ENCODE results near the gene DYNAP. TPM values are rescaled to one million over a fixed set of nuclear protein-coding genes. Genes with fewer than 3 reads are reported as not detected.

Gene DYNAP
- total RNA-seq, 2 donors from 2014 or later: not detected

GRCh38 chr18:54585743-54586142 is 5.3 kb upstream of the DYNAP start:
- Histone ChIP-seq H3K9me3 (no peaks in the 10 kb centered on the region), H3K27ac (no peak overlapping the region), H3K36me3 (no peaks in the 10 kb centered on the region), H3K4me1 (replicated peaks) (no peaks in the 10 kb centered on the region), H3K27me3 (replicated peaks; ENCODE audit: insufficient read depth) (no peaks in the 10 kb centered on the region), H3K4me3 (no peak overlapping the region)
- no peak for DNase-seq (ENCODE audit: low spot score)
- 85% methylated on average over 6 of the region's 6 CpGs for whole genome bisulfite sequencing
- intact Hi-C loops (cut with DNase I): no loop called here
- TF ChIP-seq POLR2A (IDR thresholded peaks at IDR 0.05) (no peak), POLR2AphosphoS5 (IDR thresholded peaks at IDR 0.05) (no peak), CTCF (IDR thresholded peaks at IDR 0.05) (no peak)

- intact Hi-C loops (cut with DNase I): no loop called here
These were observed 13.2 kb downstream of the DYNAP start for GRCh38 chr18:54604211-54604610.

GRCh38 chr18:54606835-54607212 is 15.8 kb downstream of the DYNAP start:
- H3K4me3 ChIP-seq: no peak overlapping the region

More at GRCh38 chr18:54604211-54604610, 13.2 kb downstream of the DYNAP start:
- H3K4me3 ChIP-seq: no peak overlapping the region
- no peak for TF ChIP-seq POLR2AphosphoS5 (IDR thresholded peaks at IDR 0.05)
- TF ChIP-seq CTCF (IDR thresholded peaks at IDR 0.05): no peak
- no peak for TF ChIP-seq POLR2A (IDR thresholded peaks at IDR 0.05)
- WGBS: 93% methylated on average over 6 of the region's 6 CpGs
- H3K27ac ChIP-seq: no peak overlapping the region
- no peaks in the 10 kb centered on the region for H3K27me3 ChIP-seq (replicated peaks; ENCODE audit: insufficient read depth)
- H3K36me3 ChIP-seq: no peaks in the 10 kb centered on the region
- no peak for DNase-seq (ENCODE audit: low spot score)
- H3K4me1 ChIP-seq (replicated peaks): no peaks in the 10 kb centered on the region
- H3K9me3 ChIP-seq: no peaks in the 10 kb centered on the region

GRCh38 chr18:54607213-54608027 is 16.4 kb downstream of the DYNAP start:
- peak overlapping the region; percentile 16 to 23 for H3K4me3 ChIP-seq
- TF ChIP-seq CTCF (IDR thresholded peaks at IDR 0.05) (no peak), POLR2A (IDR thresholded peaks at IDR 0.05) (no peak), POLR2AphosphoS5 (IDR thresholded peaks at IDR 0.05) (peak; percentile 79)
- H3K27ac ChIP-seq: peak overlapping the region; percentile 71 to 73
- no peaks in the 10 kb centered on the region for H3K4me1 ChIP-seq (replicated peaks)
- 46% methylated on average over 11 of the region's 11 CpGs for WGBS
- intact Hi-C loops (cut with DNase I): no loop called here
- H3K36me3 ChIP-seq: no peaks in the 10 kb centered on the region
- DNase-seq (ENCODE audit: low spot score): peak; percentile 39
- H3K27me3 ChIP-seq (replicated peaks; ENCODE audit: insufficient read depth): no peaks in the 10 kb centered on the region
- no peaks in the 10 kb centered on the region for H3K9me3 ChIP-seq

More at GRCh38 chr18:54606835-54607212, 15.8 kb downstream of the DYNAP start:
- Histone ChIP-seq H3K4me1 (replicated peaks) (no peaks in the 10 kb centered on the region), H3K36me3 (no peaks in the 10 kb centered on the region), H3K27ac (peak overlapping the region; percentile 71 to 73), H3K27me3 (replicated peaks; ENCODE audit: insufficient read depth) (no peaks in the 10 kb centered on the region), H3K9me3 (no peaks in the 10 kb centered on the region)
- intact Hi-C loops (cut with DNase I): no loop called here
- 88% methylated on average over 9 of the region's 9 CpGs for WGBS
- TF ChIP-seq POLR2AphosphoS5 (IDR thresholded peaks at IDR 0.05) (no peak), POLR2A (IDR thresholded peaks at IDR 0.05) (no peak), CTCF (IDR thresholded peaks at IDR 0.05) (no peak)
- no peak for DNase-seq (ENCODE audit: low spot score)

Data from prostate gland (tissue), 2 donors.